ENCODE results near the gene INTU.
"Not testable (repeated sequence)": the region's sequence is repeated elsewhere in the genome, so short reads cannot be mapped to it uniquely, and the experiment has no call there.

Gene INTU

DNA sequence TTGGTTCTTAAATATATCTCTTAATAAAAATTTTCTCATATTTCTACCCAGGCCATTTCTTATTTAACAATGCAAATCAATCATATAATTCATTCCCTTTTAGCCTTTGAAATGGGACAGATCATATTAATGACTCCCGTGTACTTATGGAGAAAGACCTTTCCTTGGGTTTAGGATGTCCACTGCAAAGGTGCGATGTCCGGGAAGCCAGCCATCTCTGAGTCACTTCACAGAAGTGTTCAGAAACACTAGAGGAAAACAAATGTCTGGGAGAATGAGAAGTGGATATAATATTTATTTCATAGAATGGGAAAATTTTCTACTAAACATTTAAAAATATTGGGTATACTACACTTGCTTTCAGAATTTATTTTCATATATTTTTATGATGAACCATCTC, 15.3 kb downstream of the INTU start:
- no peak for DNase-seq

DNA sequence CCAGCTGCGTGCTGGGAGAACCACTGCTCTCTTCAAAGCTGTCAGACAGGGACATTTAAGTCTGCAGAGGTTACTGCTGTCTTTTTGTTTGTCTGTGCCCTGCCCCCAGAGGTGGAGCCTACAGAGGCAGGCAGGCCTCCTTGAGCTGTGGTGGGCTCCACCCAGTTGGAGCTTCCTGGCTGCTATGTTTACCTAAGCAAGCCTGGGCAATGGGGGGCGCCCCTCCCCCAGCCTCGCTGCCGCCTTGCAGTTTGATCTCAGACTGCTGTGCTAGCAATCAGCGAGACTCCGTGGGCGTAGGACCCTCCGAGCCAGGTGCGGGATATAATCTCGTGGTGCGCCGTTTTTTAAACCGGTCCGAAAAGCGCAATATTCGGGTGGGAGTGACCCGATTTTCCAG, 22.8 kb downstream of the INTU start:
- not testable (repeated sequence) for DNase-seq

DNA sequence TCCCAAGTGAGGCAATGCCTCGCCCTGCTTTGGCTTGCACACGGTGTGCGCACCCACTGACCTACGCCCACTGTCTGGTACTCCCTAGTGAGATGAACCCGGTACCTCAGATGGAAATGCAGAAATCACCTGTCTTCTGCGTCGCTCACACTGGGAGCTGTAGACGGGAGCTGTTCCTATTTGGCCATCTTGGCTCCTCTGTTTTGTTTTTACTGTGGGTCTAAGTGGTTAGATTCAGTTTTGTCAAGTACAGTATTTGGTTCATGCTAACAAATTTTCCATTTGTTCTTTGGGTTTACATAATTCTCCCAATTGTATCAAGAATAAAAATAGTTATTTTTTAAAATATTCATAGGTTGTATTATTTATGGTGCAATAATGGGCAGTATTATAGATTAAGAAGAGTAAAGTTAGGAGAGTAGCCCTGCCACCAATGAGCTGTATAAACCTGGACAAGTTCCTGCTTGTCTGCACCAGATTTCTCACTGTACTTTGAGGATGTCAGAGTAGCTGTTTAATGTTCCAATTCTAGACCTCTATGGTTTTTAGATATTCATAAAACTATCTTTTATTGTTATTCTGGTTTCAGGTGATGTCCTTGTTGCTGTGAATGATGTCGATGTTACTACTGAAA, 23.4 kb downstream of the INTU start:
- DNase-seq: no peak

DNA sequence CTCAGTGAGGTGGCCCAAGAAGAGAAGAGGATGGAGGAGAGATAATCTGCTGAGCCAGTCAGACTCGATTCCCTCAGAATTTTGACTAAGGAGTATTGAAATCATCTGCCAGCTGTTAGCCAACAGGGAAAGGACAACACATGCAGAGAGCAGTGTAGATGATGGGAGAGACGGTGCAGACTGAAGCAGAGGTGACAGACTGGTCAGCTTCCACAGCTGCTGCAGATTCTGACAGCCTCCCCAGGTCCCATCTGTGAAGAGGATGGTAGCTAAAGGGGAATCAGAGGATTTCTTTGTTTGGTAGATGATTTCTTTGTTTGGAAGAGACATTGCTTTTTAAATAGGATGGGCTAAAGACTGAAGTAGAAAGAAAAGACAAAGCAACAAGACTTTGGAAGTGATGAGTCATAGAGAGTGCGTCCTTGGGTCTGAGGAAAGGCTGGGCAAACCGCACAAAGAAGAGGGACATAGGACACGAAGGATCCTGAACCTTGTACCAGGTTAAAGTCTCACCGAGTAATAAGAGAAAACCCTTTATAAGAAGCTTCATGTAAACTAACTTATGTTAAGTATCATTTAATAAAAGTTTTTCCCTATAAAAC, 27.6 kb downstream of the INTU start:
- DNase-seq: no peak

DNA sequence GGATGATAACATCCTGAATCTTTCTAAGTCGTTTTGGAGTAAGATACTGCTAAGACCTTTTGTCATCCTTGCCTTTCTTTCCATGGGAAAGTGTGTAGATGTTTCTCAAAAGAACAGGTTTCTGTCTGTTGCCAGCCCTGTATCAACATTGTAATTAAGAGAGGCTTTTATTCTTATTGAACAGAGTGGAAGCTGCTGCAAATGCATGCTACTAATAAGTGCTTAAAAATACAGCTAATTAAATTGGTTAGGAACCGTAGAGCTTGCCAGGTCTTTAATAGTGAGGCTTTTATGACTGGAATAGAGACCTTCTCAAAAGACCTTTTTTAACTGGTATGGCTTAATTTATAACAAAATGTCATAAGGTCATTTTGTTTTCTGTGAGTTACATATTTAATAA, 34.4 kb downstream of the INTU start:
- no peak for DNase-seq

DNA sequence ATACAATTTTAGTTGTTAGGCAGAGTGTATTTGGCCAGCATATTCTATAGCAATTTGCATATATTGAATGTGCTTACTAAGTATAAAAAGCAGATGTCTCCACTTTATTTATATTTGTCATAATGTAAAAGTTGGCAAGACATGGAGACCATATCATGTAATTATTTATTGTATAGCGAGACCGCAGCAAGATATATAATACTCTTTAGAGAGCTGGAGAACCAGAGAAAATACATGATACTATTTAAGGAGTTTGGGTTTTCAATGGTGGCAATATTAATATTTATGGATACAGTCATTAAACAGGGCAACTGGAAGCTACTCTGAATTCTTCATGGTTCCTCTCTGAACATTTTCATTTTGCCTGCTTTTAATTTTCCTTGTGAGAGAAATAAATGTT, 35.0 kb downstream of the INTU start:
- no peak for DNase-seq

DNA sequence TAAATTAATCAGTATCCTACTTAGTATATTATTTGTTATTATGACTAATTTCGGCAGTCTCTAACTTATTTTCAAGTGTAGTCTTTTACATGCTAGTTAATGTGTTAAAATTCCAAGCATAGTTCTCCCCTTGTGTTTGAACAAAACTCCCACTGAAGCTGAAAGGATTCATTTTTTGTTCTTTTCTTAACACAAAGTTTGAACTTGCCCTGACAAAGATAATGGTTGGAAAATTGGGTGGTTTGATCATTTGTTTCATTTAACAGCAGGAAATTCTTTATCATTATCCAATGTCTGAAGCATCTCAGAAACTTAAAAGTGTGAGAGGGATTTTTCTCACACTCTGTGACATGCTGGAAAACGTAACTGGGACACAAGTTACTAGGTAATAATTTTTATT, 36.0 kb downstream of the INTU start:
- no peak for DNase-seq

DNA sequence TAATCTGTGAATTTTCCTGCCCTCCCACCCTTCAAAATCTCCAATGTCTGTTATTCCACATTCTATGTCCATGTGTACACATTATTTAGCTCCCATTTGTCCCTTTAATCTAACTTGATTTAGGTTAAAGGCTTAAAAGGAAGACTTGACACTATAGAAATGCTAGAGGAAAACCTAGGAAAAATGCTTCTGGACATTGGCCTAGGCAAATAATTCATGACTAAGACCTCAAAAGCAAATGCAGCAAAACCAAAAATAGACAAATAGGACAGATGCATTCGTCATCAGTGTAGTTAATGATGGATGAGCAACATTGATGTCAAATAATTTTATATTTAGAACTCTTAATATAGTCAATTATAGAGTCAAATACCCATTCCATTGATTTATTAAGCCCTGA, 36.9 kb downstream of the INTU start:
- no peak for DNase-seq

DNA sequence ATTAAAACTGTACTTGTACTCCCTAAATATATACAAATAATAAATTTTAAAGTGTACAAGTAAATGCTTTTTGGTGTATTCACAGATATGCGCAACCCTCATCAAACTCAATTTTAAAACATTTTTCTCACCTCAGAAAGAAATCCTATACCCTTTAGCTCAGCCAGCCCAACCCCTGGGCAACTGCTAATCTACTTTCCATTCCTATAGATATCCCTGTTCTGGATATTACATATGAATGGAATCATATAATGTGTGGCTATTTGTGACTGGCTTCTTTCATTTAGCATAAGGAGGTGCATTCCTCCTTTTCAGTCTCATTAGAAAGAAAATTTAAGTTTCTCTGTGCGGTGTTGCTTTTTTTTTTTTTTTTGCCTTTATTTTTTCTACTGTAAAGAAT, 39.4 kb downstream of the INTU start:
- DNase-seq: no peak

DNA sequence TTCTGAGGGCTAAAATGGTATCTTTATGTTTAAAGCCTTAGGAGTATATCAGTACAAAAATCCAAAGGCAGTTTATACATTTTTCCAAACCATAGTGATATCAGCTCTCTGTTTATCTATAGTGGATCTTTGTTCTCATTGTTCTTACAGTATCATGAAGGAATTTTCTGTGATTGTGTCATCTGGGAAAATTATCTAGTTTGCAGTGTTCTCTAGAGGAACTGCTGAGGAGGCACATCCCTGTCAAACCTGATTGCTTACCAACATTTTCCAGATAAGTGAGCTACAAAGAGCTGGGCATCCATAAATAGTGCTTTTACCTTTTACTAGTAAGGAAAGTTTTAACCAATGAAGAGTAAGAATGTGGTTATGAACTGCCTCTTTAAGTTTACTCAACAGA, 52.5 kb downstream of the INTU start:
- DNase-seq: no peak

DNA sequence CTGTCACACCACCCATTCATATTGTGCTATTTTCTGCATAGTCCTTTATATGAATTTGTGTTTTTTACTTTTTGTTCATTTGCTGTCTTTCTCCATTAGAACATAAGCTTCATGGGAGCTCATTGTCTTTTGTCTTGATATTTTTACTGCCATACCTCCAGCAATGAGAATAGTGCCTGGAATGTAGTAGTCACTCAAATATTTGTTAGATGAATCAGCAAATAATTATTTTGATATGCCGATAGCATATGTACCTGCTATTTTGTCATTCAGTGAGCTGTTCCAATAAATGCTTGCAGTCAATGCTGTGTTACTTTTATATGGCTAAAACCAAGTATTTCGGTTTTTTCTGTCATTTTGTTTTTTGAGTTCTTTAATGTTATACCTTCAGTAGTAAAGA, 53.9 kb downstream of the INTU start:
- no peak for DNase-seq

DNA sequence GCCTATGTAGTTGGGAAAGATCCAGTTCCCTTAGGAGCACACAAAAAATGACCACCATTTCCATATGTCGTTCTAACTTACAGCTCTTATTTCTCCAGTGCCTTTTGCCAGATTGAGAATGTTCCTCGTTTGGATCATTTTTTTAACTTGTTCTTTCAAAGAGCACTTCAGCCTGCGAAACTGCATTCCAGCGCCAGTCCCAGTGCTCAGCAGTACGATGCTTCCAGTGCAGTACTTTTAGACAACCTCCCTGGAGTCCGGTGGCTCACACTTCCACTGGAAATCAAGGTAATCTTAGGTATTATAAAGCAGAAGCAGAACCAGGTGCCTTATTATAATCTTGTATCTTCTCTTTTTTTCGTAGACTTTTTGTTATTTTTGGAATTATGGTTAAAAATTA, 54.8 kb downstream of the INTU start:
- DNase-seq: no peak

DNA sequence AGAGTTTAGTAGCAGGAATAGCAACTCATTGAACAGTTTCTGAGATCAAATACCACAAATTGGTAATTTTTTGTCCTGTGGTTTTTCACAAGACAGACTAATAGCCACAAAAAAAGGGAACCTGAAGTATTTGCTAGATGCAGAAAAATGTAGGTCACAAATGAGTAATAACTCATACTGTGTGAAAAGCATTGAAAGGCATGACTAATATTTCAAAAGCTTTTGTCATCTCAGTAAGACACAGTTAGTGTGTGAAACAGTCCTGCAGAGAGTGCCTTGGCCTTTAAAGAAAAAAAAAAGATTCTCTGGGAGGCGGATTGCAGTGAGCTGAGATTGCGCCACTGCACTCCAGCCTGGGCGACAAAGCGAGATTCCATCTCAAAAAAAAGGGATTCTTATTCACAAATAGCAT, 66.0 kb downstream of the INTU start:
- no peak for DNase-seq

DNA sequence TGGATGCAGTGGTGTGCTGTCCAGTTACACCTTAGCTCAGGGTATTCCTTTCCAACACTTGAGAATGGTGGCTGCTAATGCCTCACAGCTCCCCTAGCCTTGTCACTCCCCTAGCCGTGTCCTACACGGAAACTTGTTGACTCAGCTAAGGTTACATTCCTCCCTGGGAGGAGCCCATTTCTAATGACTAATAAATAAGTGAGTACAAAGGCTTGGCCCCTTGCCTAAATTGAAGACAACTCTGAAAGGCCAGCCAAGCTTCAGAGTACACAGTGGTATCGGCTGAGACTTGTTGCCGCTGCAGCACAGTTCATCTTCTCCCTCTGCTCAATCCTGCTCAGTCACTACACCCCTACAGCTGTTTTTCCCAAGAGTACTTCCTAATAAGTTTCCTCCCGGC, 76.2 kb downstream of the INTU start:
- DNase-seq: no peak

DNA sequence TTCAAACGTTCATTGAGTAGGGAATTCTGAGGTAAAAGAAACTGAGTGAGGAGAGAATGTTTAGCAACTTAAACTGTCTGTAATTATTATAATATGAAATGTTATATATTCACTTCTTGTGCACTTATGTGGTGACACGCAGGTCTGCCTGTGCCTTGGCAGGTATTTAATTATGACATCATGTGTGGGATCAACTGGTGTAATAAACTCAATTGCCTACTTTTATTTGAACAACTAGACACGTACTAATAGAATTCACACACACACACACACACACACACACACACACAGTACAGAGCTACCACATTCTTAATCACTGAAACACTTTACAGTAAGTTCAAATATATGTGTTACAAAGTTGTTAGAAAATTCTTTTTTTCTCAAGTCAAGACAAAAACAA, 76.7 kb downstream of the INTU start:
- no peak for DNase-seq

DNA sequence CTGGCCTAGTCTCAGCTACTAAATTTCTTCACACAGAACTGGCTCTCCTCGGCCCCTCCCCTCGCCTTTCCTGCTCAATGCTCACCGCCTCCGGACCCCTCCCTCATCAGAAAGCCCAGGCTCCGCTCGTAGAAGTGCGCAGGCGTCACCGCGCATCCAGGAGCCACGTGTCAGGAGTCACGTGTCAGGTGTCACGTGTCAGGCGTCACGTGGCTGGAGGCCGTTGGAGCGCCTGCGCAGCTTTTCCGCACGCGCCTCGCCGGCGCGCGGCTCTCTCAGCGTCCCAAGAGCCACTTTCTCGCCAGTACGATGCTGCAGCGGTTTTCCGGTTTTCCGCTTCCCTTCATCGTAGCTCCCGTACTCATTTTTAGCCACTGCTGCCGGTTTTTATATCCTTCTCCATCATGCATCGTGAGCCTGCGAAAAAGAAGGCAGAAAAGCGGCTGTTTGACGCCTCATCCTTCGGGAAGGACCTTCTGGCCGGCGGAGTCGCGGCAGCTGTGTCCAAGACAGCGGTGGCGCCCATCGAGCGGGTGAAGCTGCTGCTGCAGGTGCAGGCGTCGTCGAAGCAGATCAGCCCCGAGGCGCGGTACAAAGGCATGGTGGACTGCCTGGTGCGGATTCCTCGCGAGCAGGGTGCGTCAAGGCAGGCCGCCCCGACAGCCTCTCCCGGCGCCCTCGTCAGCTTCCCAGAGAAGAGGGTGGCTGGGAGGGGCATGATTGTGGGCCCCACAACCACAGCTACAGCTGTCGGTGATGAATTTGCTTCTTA, 97.6 kb downstream of the INTU start, which contains the start of gene SLC25A31:
TSS of gene SLC25A31 (plus strand) at position 259 of the 772 bp plus-strand sequence. CDS start at position 405, 146 bp downstream.
- DNase-seq: no peak

DNA sequence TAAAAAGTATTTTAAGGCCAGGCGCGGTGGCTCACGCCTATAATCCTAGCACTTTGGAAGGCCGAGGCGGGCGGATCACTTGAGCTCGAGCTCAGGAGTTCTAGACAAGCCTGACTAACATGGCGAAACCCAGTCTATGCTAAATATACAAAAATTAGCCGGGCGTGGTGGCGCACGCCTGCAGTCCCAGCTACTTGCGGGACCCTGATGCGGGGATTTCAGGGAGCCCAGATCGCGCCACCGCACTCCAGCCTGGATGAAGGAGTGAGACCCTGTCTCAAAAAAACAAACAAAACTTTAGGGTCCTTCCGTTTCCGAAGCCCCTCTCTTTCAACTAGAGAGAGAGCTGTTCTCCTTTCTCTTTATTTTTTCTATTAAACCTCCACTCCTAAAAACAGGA, 98.6 kb downstream of the INTU start:
- DNase-seq: no peak

DNA sequence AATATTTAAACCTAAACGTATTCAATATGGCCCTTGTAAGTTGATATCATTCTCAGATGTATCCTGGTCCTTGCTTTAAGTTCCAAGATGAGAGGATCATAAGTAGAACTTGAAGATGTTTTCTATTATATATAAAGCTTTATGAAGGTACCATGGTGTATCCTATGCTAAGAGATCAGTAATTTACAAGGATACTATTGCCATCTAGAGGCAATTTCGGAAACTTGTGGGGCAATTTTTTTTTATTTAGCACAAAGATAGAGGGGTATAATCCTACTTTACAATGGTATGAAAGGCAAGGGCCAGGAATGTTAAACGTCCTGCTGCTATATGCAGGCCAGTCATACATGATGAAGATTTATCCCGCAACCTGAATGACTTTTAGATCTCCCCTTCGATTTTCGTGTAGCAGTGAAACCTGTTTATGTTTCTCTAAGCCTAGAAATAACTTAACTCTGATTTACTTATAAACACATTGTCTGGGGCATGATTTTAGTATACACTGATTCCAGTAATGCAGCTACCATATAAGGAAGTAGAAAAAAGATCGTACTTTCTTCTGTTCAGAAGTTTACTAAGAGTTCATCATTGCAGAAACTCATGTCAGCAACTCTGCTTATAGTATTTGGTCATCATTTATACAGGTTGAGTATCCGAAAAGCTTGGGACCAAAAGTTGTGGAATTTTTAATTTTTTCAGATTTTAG, 100.0 kb downstream of the INTU start:
- DNase-seq: no peak

DNA sequence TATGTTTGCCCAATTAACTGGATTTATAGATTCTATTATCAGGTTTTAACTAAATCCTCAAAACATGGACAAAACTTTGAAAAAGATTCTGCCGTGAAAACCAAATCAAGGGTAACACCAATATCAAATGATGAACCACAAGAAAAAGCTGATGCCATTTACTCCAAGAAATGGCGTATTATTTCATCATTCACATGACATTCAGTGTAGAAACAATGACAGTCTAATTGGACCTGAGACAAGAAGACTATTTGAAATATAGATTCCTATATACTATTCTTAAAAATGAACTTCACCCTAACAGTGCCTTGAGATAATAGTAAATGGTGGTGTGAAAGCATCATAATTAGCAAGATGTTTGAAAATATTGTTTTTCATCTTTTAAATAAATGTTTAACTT, 102.2 kb downstream of the INTU start:
- no peak for DNase-seq

DNA sequence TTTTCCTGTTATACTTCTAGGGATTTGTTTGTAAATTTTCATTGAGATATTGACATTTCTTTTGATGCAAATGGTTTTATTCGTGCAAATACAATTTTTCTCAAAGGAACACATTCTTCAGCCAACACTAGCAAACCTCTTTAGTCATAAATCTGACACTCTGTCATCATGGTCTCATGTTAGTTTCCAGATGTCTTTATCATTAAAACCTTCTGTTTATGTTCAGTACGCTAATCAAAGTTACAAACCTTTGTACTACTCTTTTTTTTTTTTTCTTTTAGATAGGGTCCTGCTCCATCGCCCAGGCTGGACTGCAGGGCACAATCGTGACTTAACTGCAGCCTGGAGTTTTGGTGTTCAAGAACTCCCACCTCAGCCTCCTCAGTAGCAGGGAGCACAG, 104.5 kb downstream of the INTU start:
- DNase-seq: no peak

DNA sequence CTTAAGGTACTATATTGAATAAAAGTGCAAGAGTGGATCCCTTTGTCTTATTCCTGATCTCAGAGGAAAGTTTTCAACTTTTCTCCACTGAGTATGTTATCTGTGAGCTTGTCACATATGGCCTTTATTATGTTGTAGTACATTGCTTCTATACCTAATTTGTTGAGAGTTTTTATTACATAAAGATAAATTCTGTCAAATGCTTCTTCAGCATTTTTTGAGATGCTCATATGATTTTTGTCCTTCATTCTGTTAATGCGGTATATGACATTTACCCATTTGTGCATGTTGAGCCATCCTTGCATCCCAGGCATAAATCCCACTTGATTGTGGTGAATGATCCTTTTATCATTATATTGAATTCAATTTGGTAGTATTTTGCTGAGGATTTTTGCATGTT, 108.5 kb downstream of the INTU start:
- no peak for DNase-seq

DNA sequence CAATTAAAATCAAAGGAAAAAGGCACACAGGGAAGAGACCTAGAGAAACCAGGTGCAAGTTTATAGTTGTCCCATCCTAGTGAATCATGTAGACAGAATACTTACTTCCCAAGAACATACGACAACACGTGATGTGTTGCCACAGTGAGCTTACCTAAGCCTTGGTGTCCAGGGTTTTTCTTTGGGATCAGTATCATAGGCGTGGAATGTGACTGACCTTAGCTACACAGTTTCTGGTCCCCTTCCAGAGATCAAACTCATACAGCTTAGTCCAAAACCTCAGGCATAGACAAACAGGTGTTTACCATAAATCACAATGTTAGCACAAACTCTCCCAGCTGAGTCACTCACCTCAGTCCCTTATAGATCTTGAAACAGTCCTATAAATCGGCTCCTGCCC, 115.1 kb downstream of the INTU start:
- DNase-seq: no peak

DNA sequence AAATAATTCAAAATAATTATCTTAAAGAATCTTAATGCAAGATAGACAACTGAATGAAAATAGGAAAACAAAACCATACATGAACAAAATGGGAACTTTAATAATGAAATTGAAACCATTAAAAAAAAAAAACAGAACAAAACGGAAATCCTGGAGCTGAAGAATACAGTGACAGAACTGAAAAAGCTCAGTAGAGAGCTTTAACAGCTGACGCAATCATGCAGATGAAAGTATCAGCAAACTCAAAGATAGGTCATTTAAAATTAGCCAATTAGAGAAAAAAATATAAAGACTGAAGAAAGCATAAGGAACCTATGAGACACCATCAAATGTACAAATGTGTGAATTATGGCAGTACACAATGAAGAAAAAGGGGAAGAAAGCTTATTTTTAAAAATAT, 116.2 kb downstream of the INTU start:
- no peak for DNase-seq

DNA sequence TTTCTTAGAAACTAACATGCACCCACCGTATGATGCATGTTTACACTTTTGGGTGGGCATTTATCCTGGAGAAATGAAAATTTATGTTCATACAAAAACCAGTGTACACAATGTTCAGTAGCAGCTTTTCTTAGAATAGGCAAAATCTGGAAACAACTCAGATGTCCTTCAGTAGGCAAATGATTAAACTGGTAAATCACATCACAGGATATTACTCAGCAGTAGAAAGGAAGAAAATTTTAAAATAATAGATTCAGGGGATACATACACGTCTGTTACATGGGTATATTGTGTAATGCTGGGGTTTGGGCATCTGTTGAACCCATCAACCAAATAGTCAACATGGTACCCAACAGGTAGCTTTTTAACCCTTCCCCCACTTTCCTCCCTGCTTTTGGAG, 124.1 kb downstream of the INTU start:
- DNase-seq: no peak
